B cell (primary cell): Measurements from ENCODE around the gene HMCN1. TPM values are rescaled to one million over a fixed set of nuclear protein-coding genes. Genes with fewer than 3 reads are reported as not detected.

Source experiments
- ATAC-seq: fragments of 200-7000 bp; cut with Tn5 transposase; one replicate; pipeline ENCODE4 v1.10.0; 2021; ENCODE audit warnings: low read depth, mild to moderate bottlenecking, moderate number of reproducible peaks, moderate library complexity
- CTCF ChIA-PET: fragments of 350-600 bp; sonication (Branson Sonifier 250); formaldehyde crosslinking; loops from one replicate; lab custom pipeline; 2021; ENCODE audit warnings: antibody characterized with exemption, inconsistent platforms; lab: Charles Lee
- POLR2A ChIA-PET: fragments of 350-600 bp; sonication (Branson Sonifier 250); formaldehyde crosslinking; loops from one replicate; lab custom pipeline; 2021; ENCODE audit warnings: antibody characterized with exemption; lab: Charles Lee
- DNase-seq: peaks from one replicate; pipeline ENCODE4 v3.0.0; 2013
- H2AFZ ChIP-seq: 2 replicates; pipeline ENCODE4 v1.6.1; 2012; ENCODE audit warnings: mild to moderate bottlenecking, low read depth, low read length; ENCODE audit not compliant: insufficient read depth, poor library complexity, severe bottlenecking
- H3K27ac ChIP-seq, 2 donors: 1 replicate in 1 of 2; 2 replicates in 1 of 2; pipeline ENCODE4 v1.5.1; 2012 to 2013; ENCODE audit warnings: low read length in 2 of 2, mild to moderate bottlenecking in 2 of 2, moderate library complexity in 1 of 2
- H3K27me3 ChIP-seq, 4 experiments: fragments of 200-600 bp in 1 of 4; sonication (generic) in 1 of 4; replicated peaks in 1 of 4; 1 replicate in 2 of 4; 2 replicates in 2 of 4; pipeline versions ENCODE4 v1.6.1 to v1.7.0; 2013 to 2016; ENCODE audit warnings: low read length in 3 of 4, mild to moderate bottlenecking in 2 of 4, mixed read lengths in 1 of 4, moderate library complexity in 1 of 4; ENCODE audit not compliant: insufficient read depth in 4 of 4, control insufficient read depth in 3 of 4; ENCODE audit errors: control extremely low read depth in 1 of 4
- H3K36me3 ChIP-seq, 2 experiments: replicated peaks in 1 of 2; 1 replicate in 1 of 2; 2 replicates in 1 of 2; pipeline versions ENCODE4 v1.6.1 to v1.7.1; 2013; ENCODE audit warnings: low read length in 1 of 2; ENCODE audit not compliant: insufficient read depth in 2 of 2, control insufficient read depth in 1 of 2; ENCODE audit errors: control extremely low read depth in 1 of 2, extremely low read depth in 1 of 2
- H3K4me1 ChIP-seq, 2 donors: fragments of 200-600 bp in 1 of 2; sonication (generic) in 1 of 2; 1 replicate in 1 of 2; 2 replicates in 1 of 2; pipeline versions ENCODE4 v1.5.1 to v1.6.1; 2013 to 2017; ENCODE audit warnings: low read length in 2 of 2; ENCODE audit not compliant: control insufficient read depth in 2 of 2, insufficient read depth in 2 of 2
- H3K4me2 ChIP-seq: replicated peaks from 2 replicates; pipeline ENCODE3; 2012; ENCODE audit warnings: mild to moderate bottlenecking, low read depth, low read length; ENCODE audit not compliant: poor library complexity, severe bottlenecking
- H3K4me3 ChIP-seq, 5 experiments: fragments of 200-600 bp in 1 of 5; sonication (generic) in 1 of 5; 1 replicate in 3 of 5; 2 replicates in 2 of 5; pipeline versions ENCODE4 v1.5.1 to v1.7.0; 2011 to 2016; ENCODE audit warnings: low read length in 4 of 5, mild to moderate bottlenecking in 4 of 5, low read depth in 2 of 5, control low read depth in 1 of 5, moderate library complexity in 1 of 5; ENCODE audit not compliant: insufficient read depth in 1 of 5; ENCODE audit errors: control extremely low read depth in 1 of 5, extremely low read depth in 1 of 5
- H3K79me2 ChIP-seq: fragments of 200-600 bp; sonication (generic); one replicate; pipeline ENCODE4 v1.6.0; 2016; ENCODE audit warnings: low read length; ENCODE audit not compliant: control insufficient read depth, insufficient read depth
- H3K9ac ChIP-seq: fragments of 200-600 bp; sonication (generic); 2 replicates; pipeline ENCODE4 v1.6.1; 2017; ENCODE audit warnings: mild to moderate bottlenecking, low read length, moderate library complexity
- H3K9me3 ChIP-seq, 3 donors: one replicate each; pipeline versions ENCODE4 v1.6.1 to v1.7.1; 2013; ENCODE audit warnings: low read length in 2 of 3; ENCODE audit not compliant: control insufficient read depth in 2 of 3, insufficient read depth in 1 of 3; ENCODE audit errors: control extremely low read depth in 1 of 3
- H4K20me1 ChIP-seq: 2 replicates; pipeline ENCODE4 v1.6.0; 2012; ENCODE audit warnings: mild to moderate bottlenecking, low read length; ENCODE audit not compliant: insufficient read depth, control insufficient read depth, poor library complexity, severe bottlenecking
- H3K27ac Mint-ChIP-seq: one replicate; pipeline ENCODE4 v1.8.0; 2021; ENCODE audit warnings: mixed read lengths
- H3K27me3 Mint-ChIP-seq: one replicate; pipeline ENCODE4 v1.8.0; 2021; ENCODE audit warnings: mixed read lengths
- H3K4me1 Mint-ChIP-seq: one replicate; pipeline ENCODE4 v1.8.0; 2021; ENCODE audit warnings: mixed read lengths
- H3K4me3 Mint-ChIP-seq: one replicate; pipeline ENCODE4 v1.8.0; 2021; ENCODE audit warnings: mixed read lengths
- H3K9me3 Mint-ChIP-seq: one replicate; pipeline ENCODE4 v1.8.0; 2022; ENCODE audit warnings: mixed read lengths; ENCODE audit not compliant: insufficient read depth
- CTCF ChIP-seq: fragments of 200-600 bp; IDR thresholded peaks from one replicate; pipeline ENCODE4 v1.8.0; 2022; ENCODE audit warnings: antibody characterized with exemption, mild to moderate bottlenecking
- EZH2 ChIP-seq: IDR thresholded peaks from 2 replicates; pipeline ENCODE4 v1.6.1; 2012; ENCODE audit warnings: borderline replicate concordance, low read depth, mild to moderate bottlenecking, moderate library complexity, low read length; ENCODE audit not compliant: insufficient read depth, poor library complexity, severe bottlenecking
- WGBS: methylation state at CpG from one replicate; pipeline ENCODE4 v1.1.5; 2013; ENCODE audit warnings: missing lambda C conversion rate; ENCODE audit not compliant: insufficient coverage; 5-methylcytosine and 5-hydroxymethylcytosine counted together
- intact Hi-C: fragments of 100-400 bp; cut with micrococcal nuclease; formaldehyde crosslinking; loops from one replicate; pipeline ENCODE4 v1.10.0; 2022
- polyA plus RNA-seq: library from polyadenylated mRNA; depleted of rRNA; stranded (reverse); fragments of >200 nt; gene quantifications from 2 replicates; pipeline ENCODE4 v1.2.3, GENCODE V29; 2012
- total RNA-seq, 2 donors: library from RNA; stranded (reverse); fragments of 120-200 nt in 1 of 2; gene quantifications; 1 replicate in 1 of 2; 2 replicates in 1 of 2; pipeline versions ENCODE4 v1.2.3 to v1.2.4, GENCODE V29; 2013 to 2022

The HMCN1 gene
- total and polyA plus RNA-seq, 2 donors (not counting 1 experiment from before 2014, with no cell fraction given), result not detected

- H2AFZ ChIP-seq, result no peak overlapping the region
- peaks cover 3% of the 10 kb centered on the region for H3K27me3 Mint-ChIP-seq
- no peak overlapping the region for H3K4me2 ChIP-seq
- no peaks in the 10 kb centered on the region for H3K4me1 ChIP-seq
- no peaks in the 10 kb centered on the region for H3K4me1 Mint-ChIP-seq
- H3K27ac Mint-ChIP-seq, result no peak overlapping the region
- no peaks in the 10 kb centered on the region for H4K20me1 ChIP-seq
- 53% methylated on average over 6 of the region's 7 CpGs for WGBS
- H3K36me3 ChIP-seq, result no peaks in the 10 kb centered on the region
- intact Hi-C loops, result no loop called here
- H3K9ac ChIP-seq, result no peak overlapping the region
- CTCF ChIA-PET, result no interaction called here
- H3K9me3 Mint-ChIP-seq, result no peaks in the 10 kb centered on the region
- H3K27me3 ChIP-seq, result peaks cover 0 to 9% (median 1%) of the 10 kb centered on the region in 4 experiments
- H3K4me3 ChIP-seq, result no peak overlapping the region
- H3K79me2 ChIP-seq, result no peaks in the 10 kb centered on the region
- no peak for ATAC-seq
- no peak for TF ChIP-seq EZH2
- TF ChIP-seq CTCF, result no peak
- H3K9me3 ChIP-seq, result no peaks in the 10 kb centered on the region
- H3K27ac ChIP-seq, result no peak overlapping the region
- DNase-seq, result no peak
- H3K4me3 Mint-ChIP-seq, result no peak overlapping the region
- POLR2A ChIA-PET, result no interaction called here
These were observed 471.9 kb downstream of the HMCN1 start for GRCh38 chr1:186206048-186206570.

- no peak overlapping the region for H3K27ac Mint-ChIP-seq
- peaks cover 0 to 3% (median 1%) of the 10 kb centered on the region in 4 experiments for H3K27me3 ChIP-seq
- CTCF ChIA-PET, result no interaction called here
- no peak overlapping the region for H3K4me3 Mint-ChIP-seq
- no peak overlapping the region for H3K4me3 ChIP-seq
- H3K4me1 Mint-ChIP-seq, result no peaks in the 10 kb centered on the region
- no peak overlapping the region for H3K9ac ChIP-seq
- no peak for TF ChIP-seq EZH2
- TF ChIP-seq CTCF, result no peak
- DNase-seq, result no peak
- H4K20me1 ChIP-seq, result no peaks in the 10 kb centered on the region
- H3K4me1 ChIP-seq, result no peaks in the 10 kb centered on the region
- no peaks in the 10 kb centered on the region for H3K79me2 ChIP-seq
- POLR2A ChIA-PET, result no interaction called here
- H3K9me3 Mint-ChIP-seq, result no peaks in the 10 kb centered on the region
- H3K36me3 ChIP-seq, result no peaks in the 10 kb centered on the region
- H3K9me3 ChIP-seq, result no peaks in the 10 kb centered on the region
- 100% methylated on average over 3 of the region's 4 CpGs for WGBS
- H3K27ac ChIP-seq, result no peak overlapping the region
- no peak for ATAC-seq
- H2AFZ ChIP-seq, result no peak overlapping the region
- intact Hi-C loops, result no loop called here
- H3K27me3 Mint-ChIP-seq, result peaks cover 3% of the 10 kb centered on the region
- H3K4me2 ChIP-seq, result no peak overlapping the region
These were observed 473.3 kb downstream of the HMCN1 start for GRCh38 chr1:186207391-186208085.
